Endothelial cell of umbilical vein (primary cell): ENCODE data around the gene MAN2A1. TPM values are rescaled to one million over a fixed set of nuclear protein-coding genes. Genes with fewer than 3 reads are reported as not detected.

ENCODE experiments used
- BruUV-seq: library from RNA; stranded (reverse); fragments of 400-500 nt; replicated peaks from 2 replicates; lab custom pipeline; 2021; lab: Mats Ljungman, UMichigan
- CTCF ChIA-PET: fragments of 300-600, 350-600 bp; sonication (Branson Sonifier 250); formaldehyde crosslinking; loops from one replicate; lab custom pipeline; 2021; ENCODE audit warnings: antibody characterized with exemption, inconsistent platforms; lab: Charles Lee
- POLR2A ChIA-PET: fragments of 300-600, 350-600 bp; sonication (Branson Sonifier 250); formaldehyde crosslinking; loops from one replicate; lab custom pipeline; 2021; ENCODE audit warnings: antibody characterized with exemption, inconsistent platforms; lab: Charles Lee
- DNase-seq: peaks from one replicate; pipeline ENCODE4 v3.0.0-alpha.2; 2011; ENCODE audit warnings: low read depth, low spot score
- FAIRE-seq: peaks from 2 replicates; lab custom pipeline; 2011; peaks lifted over from hg19 to GRCh38; lab: Jason Lieb, UNC
- H2AFZ ChIP-seq: 2 replicates; pipeline ENCODE4 v1.6.0; 2012; ENCODE audit warnings: low read depth, low read length, control low read depth, inconsistent platforms
- H3K27ac ChIP-seq: 2 replicates; pipeline ENCODE4 v1.5.1; 2011; ENCODE audit warnings: low read depth, mild to moderate bottlenecking, control low read depth, low read length, moderate library complexity; ENCODE audit not compliant: insufficient read depth
- H3K27me3 ChIP-seq, 2 experiments: 2 replicates each; pipeline versions ENCODE4 v1.6.0 to v1.6.1; 2011; ENCODE audit warnings: low read length in 2 of 2, mixed read lengths in 1 of 2; ENCODE audit not compliant: control insufficient read depth in 2 of 2, insufficient read depth in 2 of 2
- H3K36me3 ChIP-seq, 2 experiments: 2 replicates in 1 of 2; 3 replicates in 1 of 2; pipeline ENCODE4 v1.5.1; 2011; ENCODE audit warnings: low read length in 2 of 2, mild to moderate bottlenecking in 1 of 2, moderate library complexity in 1 of 2; ENCODE audit not compliant: control insufficient read depth in 2 of 2, insufficient read depth in 2 of 2; ENCODE audit errors: extremely low read depth in 1 of 2
- H3K4me1 ChIP-seq: 3 replicates; pipeline ENCODE4 v1.5.1; 2011; ENCODE audit warnings: mild to moderate bottlenecking, low read length; ENCODE audit not compliant: control insufficient read depth, insufficient read depth; ENCODE audit errors: extremely low read depth
- H3K4me2 ChIP-seq: 2 replicates; pipeline ENCODE4 v1.6.1; 2011; ENCODE audit warnings: low read length, control low read depth, mixed read lengths; ENCODE audit not compliant: insufficient read depth
- H3K4me3 ChIP-seq, 3 experiments: fragments of 200-600 bp in 1 of 3; sonication (generic), shearing (Covaris generic) in 1 of 3; replicated peaks in 1 of 3; 2 replicates each; pipeline ENCODE4 v1.5.1; 2011 to 2016; ENCODE audit warnings: control low read depth in 3 of 3, low read length in 3 of 3, mild to moderate bottlenecking in 2 of 3, inconsistent platforms in 1 of 3, low read depth in 1 of 3, moderate library complexity in 1 of 3; ENCODE audit not compliant: insufficient read depth in 1 of 3
- H3K79me2 ChIP-seq: 2 replicates; pipeline ENCODE4 v1.6.0; 2012; ENCODE audit warnings: low read length, inconsistent platforms; ENCODE audit not compliant: control insufficient read depth, insufficient read depth
- H3K9ac ChIP-seq: replicated peaks from 2 replicates; pipeline ENCODE3; 2011; ENCODE audit warnings: low read length, control low read depth; ENCODE audit not compliant: insufficient read depth; ENCODE audit errors: extremely low read depth
- H3K9me1 ChIP-seq: replicated peaks from 3 replicates; pipeline ENCODE4 v1.6.0; 2011; ENCODE audit warnings: mild to moderate bottlenecking, low read length; ENCODE audit not compliant: control insufficient read depth, insufficient read depth; ENCODE audit errors: extremely low read depth
- H3K9me3 ChIP-seq: replicated peaks from 2 replicates; pipeline ENCODE4 v1.5.1; 2012; ENCODE audit warnings: low read length, inconsistent platforms; ENCODE audit not compliant: control insufficient read depth, insufficient read depth
- H4K20me1 ChIP-seq: replicated peaks from 2 replicates; pipeline ENCODE3; 2011; ENCODE audit warnings: mild to moderate bottlenecking, low read length; ENCODE audit not compliant: control insufficient read depth, insufficient read depth; ENCODE audit errors: extremely low read depth
- GATA2 ChIP-seq: IDR thresholded peaks from 2 replicates; pipeline ENCODE4 v1.7.0; 2011; ENCODE audit warnings: low read depth, mild to moderate bottlenecking, moderate library complexity, mixed read lengths, low read length; ENCODE audit not compliant: insufficient read length, insufficient read depth
- JUN ChIP-seq: IDR thresholded peaks from 2 replicates; pipeline ENCODE4 v1.6.1; 2011; ENCODE audit warnings: borderline replicate concordance, low read depth; ENCODE audit not compliant: insufficient read length, insufficient read depth
- MYC ChIP-seq: IDR thresholded peaks from one replicate; pipeline ENCODE4 v1.6.1; 2011; ENCODE audit warnings: mild to moderate bottlenecking, low read depth, low read length
- POLR2A ChIP-seq: IDR thresholded peaks from 2 replicates; pipeline ENCODE4 v1.6.1; 2012; ENCODE audit warnings: low read depth, mild to moderate bottlenecking, control low read depth, low read length
- dilution Hi-C: fragments of 300-500 bp; cut with MboI; formaldehyde crosslinking; loops from one replicate; pipeline ENCODE4 v1.15.0; 2019; ENCODE audit warnings: low sequenced_read_pairs; ENCODE audit not compliant: extremely low pct_ligation_motif_present
- intact Hi-C: fragments of 100-400 bp; cut with micrococcal nuclease; formaldehyde crosslinking; loops from one replicate; pipeline ENCODE4 v1.10.0; 2022
- polyA plus RNA-seq, 4 experiments: library from polyadenylated mRNA; depleted of rRNA in 3 of 4; stranded (reverse) in 3 of 4; unstranded in 1 of 4; fragments of >200 nt; gene quantifications; 2 replicates each; pipeline versions ENCODE4 v1.2.1 to v1.2.3, GENCODE V29; 2011 to 2012; ENCODE audit warnings: missing spikeins in 1 of 4
- total RNA-seq: library from RNA; stranded (reverse); gene quantifications from 2 replicates; pipeline ENCODE4 v1.2.3, GENCODE V29; 2021
- TF ChIP-seq, protein P1 (sequence below): IDR thresholded peaks from 2 replicates; pipeline ENCODE4 v1.6.1; 2011; ENCODE audit not compliant: insufficient read depth, insufficient read length
- TF ChIP-seq, protein P2 (sequence below), 2 donors: IDR thresholded peaks; 1 replicate in 1 of 2; 2 replicates in 1 of 2; pipeline ENCODE4 v1.5.1; 2011; ENCODE audit warnings: low read length in 2 of 2, mild to moderate bottlenecking in 2 of 2, moderate library complexity in 2 of 2, control low read depth in 1 of 2, inconsistent platforms in 1 of 2, low read depth in 1 of 2; ENCODE audit not compliant: insufficient read depth in 1 of 2; ENCODE audit errors: extremely low read depth in 1 of 2

MAN2A1 gene
- total and polyA plus RNA-seq, 2 donors (not counting 3 experiments of a cell fraction or from before 2014, with no cell fraction given), result 20.8 to 54.8 TPM

DNA sequence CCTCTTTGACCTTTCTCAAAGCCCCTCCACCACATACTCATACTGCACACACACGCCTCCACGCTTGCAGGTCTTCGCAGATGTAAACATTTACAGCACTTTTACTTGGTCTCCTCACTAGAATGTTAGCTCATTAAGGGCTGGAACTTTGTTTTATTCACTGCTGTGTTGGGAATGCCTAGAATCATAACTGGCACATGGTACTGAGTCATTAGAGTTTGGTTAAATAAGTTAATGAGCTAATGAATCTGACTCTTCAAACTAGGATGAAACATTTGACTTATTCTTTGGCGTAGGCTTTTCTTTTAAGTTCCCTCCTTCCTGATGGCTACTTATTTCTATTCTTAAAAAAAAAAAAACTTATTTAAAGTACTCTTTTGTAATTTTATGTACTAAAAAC, 28.9 kb downstream of the MAN2A1 start:
- TF ChIP-seq JUN (no peak), POLR2A (no peak), MYC (no peak), GATA2 (no peak)
- TF ChIP-seq, protein P1, sequence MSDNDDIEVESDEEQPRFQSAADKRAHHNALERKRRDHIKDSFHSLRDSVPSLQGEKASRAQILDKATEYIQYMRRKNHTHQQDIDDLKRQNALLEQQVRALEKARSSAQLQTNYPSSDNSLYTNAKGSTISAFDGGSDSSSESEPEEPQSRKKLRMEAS, result no peak
- TF ChIP-seq, protein P2, sequence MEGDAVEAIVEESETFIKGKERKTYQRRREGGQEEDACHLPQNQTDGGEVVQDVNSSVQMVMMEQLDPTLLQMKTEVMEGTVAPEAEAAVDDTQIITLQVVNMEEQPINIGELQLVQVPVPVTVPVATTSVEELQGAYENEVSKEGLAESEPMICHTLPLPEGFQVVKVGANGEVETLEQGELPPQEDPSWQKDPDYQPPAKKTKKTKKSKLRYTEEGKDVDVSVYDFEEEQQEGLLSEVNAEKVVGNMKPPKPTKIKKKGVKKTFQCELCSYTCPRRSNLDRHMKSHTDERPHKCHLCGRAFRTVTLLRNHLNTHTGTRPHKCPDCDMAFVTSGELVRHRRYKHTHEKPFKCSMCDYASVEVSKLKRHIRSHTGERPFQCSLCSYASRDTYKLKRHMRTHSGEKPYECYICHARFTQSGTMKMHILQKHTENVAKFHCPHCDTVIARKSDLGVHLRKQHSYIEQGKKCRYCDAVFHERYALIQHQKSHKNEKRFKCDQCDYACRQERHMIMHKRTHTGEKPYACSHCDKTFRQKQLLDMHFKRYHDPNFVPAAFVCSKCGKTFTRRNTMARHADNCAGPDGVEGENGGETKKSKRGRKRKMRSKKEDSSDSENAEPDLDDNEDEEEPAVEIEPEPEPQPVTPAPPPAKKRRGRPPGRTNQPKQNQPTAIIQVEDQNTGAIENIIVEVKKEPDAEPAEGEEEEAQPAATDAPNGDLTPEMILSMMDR (IDR thresholded peaks at IDR 0.05; ENCODE audit: extremely low read depth in 1 of 2, insufficient read depth in 1 of 2, low read depth in 1 of 2, low read length in 2 of 2), result no peak
- ChIA-PET CTCF (interaction anchor here (1.9 kb wide), 1 partner anchor 28 kb away, joined by 6 read pairs; no protein-coding TSS in a partner anchor), POLR2A (no interaction called here)
- no peaks in the 10 kb centered on the region for H4K20me1 ChIP-seq
- H3K4me1 ChIP-seq, result no peaks in the 10 kb centered on the region
- H3K9me3 ChIP-seq, result no peaks in the 10 kb centered on the region
- no peak overlapping the region for H3K27ac ChIP-seq
- FAIRE-seq (no peak), DNase-seq (no peak)
- no TSS peak for BruUV-seq
- H3K9ac ChIP-seq, result no peak overlapping the region
- dilution Hi-C loops, result no loop called here
- H3K36me3 ChIP-seq, result no peaks in the 10 kb centered on the region
- H3K27me3 ChIP-seq, result no peaks in the 10 kb centered on the region
- no peaks in the 10 kb centered on the region for H3K79me2 ChIP-seq
- intact Hi-C loops, result no loop called here
- H3K4me2 ChIP-seq, result no peak overlapping the region
- H3K4me3 ChIP-seq, result no peak overlapping the region
- H3K9me1 ChIP-seq, result no peaks in the 10 kb centered on the region
- no peak overlapping the region for H2AFZ ChIP-seq
